Endodermal cell (in vitro differentiated cells): Measurements from ENCODE around the gene COL4A2. TPM values are rescaled to one million over a fixed set of nuclear protein-coding genes. Genes with fewer than 3 reads are reported as not detected.

ENCODE experiments used
- DNase-seq: peaks from one replicate; pipeline ENCODE4 v3.0.0-alpha.2; 2017
- H3K27ac ChIP-seq: 2 replicates; pipeline ENCODE4 v1.5.1; 2013; ENCODE audit warnings: mild to moderate bottlenecking, low read depth, low read length, moderate library complexity
- H3K27me3 ChIP-seq: 2 replicates; pipeline ENCODE4 v1.6.1; 2013; ENCODE audit warnings: mild to moderate bottlenecking, low read length, moderate library complexity; ENCODE audit not compliant: insufficient read depth, control insufficient read depth, poor library complexity, severe bottlenecking
- H3K36me3 ChIP-seq: 2 replicates; pipeline ENCODE4 v1.7.0; 2013; ENCODE audit warnings: mild to moderate bottlenecking, low read length, moderate library complexity; ENCODE audit not compliant: control insufficient read depth, insufficient read depth
- H3K4me1 ChIP-seq: one replicate; pipeline ENCODE4 v1.7.0; 2013; ENCODE audit warnings: low read length; ENCODE audit not compliant: control insufficient read depth, insufficient read depth
- H3K4me3 ChIP-seq: 2 replicates; pipeline ENCODE4 v1.5.1; 2013; ENCODE audit warnings: mild to moderate bottlenecking, low read length, moderate library complexity
- H3K9ac ChIP-seq: 2 replicates; pipeline ENCODE4 v1.6.1; 2013; ENCODE audit warnings: mild to moderate bottlenecking, low read length, moderate library complexity; ENCODE audit not compliant: poor library complexity, severe bottlenecking; ENCODE audit errors: extremely low read depth
- H3K9me3 ChIP-seq: 2 replicates; pipeline ENCODE4 v1.6.1; 2013; ENCODE audit warnings: mild to moderate bottlenecking, low read length, moderate library complexity; ENCODE audit not compliant: control insufficient read depth
- H3K27ac Mint-ChIP-seq: 2 replicates; pipeline ENCODE4 v1.8.0; 2020; ENCODE audit warnings: mixed read lengths
- H3K27me3 Mint-ChIP-seq: 2 replicates; pipeline ENCODE4 v1.8.0; 2021; ENCODE audit warnings: mild to moderate bottlenecking, mixed read lengths; ENCODE audit not compliant: insufficient read depth
- H3K36me3 Mint-ChIP-seq: 2 replicates; pipeline ENCODE4 v1.8.0; 2020; ENCODE audit warnings: low read depth, mixed read lengths
- H3K4me1 Mint-ChIP-seq: 2 replicates; pipeline ENCODE4 v1.8.0; 2020; ENCODE audit warnings: mixed read lengths
- H3K4me3 Mint-ChIP-seq: 2 replicates; pipeline ENCODE4 v1.8.0; 2020; ENCODE audit warnings: mild to moderate bottlenecking, moderate library complexity, mixed read lengths
- H3K9me3 Mint-ChIP-seq: 2 replicates; pipeline ENCODE4 v1.8.0; 2020; ENCODE audit warnings: mild to moderate bottlenecking, mixed read lengths
- CTCF ChIP-seq: fragments of 200-600 bp; sonication (generic); conservative IDR thresholded peaks from 2 replicates; pipeline ENCODE4 v1.5.0; 2021; ENCODE audit warnings: antibody characterized with exemption, mild to moderate bottlenecking
- WGBS, 2 experiments: methylation state at CpG; one replicate each; pipeline versions ENCODE4 v1.1.5 to v1.1.7; 2013; ENCODE audit warnings: missing lambda C conversion rate in 2 of 2, mixed read lengths in 1 of 2; ENCODE audit not compliant: insufficient coverage in 1 of 2, insufficient read length in 1 of 2; 5-methylcytosine and 5-hydroxymethylcytosine counted together
- total RNA-seq, 2 donors: library from RNA; stranded (reverse); fragmentation: NEBNext Ultra II Directional in 1 of 2; extraction: Animal tissue kit (Norgen Biotek cat#: 25700) in 1 of 2; gene quantifications; 2 replicates in 1 of 2; 3 replicates in 1 of 2; pipeline ENCODE4 v1.2.1, GENCODE V29; 2021

The COL4A2 gene
- total RNA-seq, 2 donors from 2014 or later = 388 to 398 TPM

- no peak for TF ChIP-seq CTCF
- no peak overlapping the region for H3K9ac ChIP-seq
- Mint-ChIP-seq H3K36me3 (peaks cover 63% of the 10 kb centered on the region), H3K4me3 (no peak overlapping the region), H3K27me3 (no peaks in the 10 kb centered on the region), H3K9me3 (no peaks in the 10 kb centered on the region), H3K27ac (no peak overlapping the region), H3K4me1 (peaks cover 7% of the 10 kb centered on the region)
- H3K9me3 ChIP-seq = no peaks in the 10 kb centered on the region
- no peak overlapping the region for H3K27ac ChIP-seq
- H3K4me3 ChIP-seq = no peak overlapping the region
- DNase-seq = no peak
- no peaks in the 10 kb centered on the region for H3K4me1 ChIP-seq
- WGBS, 2 experiments = 96 to 100% methylated on average over 2 of the region's 3 CpGs
- H3K27me3 ChIP-seq = no peaks in the 10 kb centered on the region
- peaks cover 82% of the 10 kb centered on the region for H3K36me3 ChIP-seq
Measured at GRCh38 chr13:110366733-110367132, 59.6 kb downstream of the COL4A2 start.

- Mint-ChIP-seq H3K4me3 (no peak overlapping the region), H3K4me1 (peaks cover 9% of the 10 kb centered on the region), H3K27me3 (no peaks in the 10 kb centered on the region), H3K36me3 (peaks cover 54% of the 10 kb centered on the region), H3K9me3 (no peaks in the 10 kb centered on the region), H3K27ac (no peak overlapping the region)
- no peaks in the 10 kb centered on the region for H3K27me3 ChIP-seq
- no peaks in the 10 kb centered on the region for H3K9me3 ChIP-seq
- no peak for TF ChIP-seq CTCF
- DNase-seq = no peak
- H3K4me1 ChIP-seq = no peaks in the 10 kb centered on the region
- H3K36me3 ChIP-seq = peaks cover 73% of the 10 kb centered on the region
- no peak overlapping the region for H3K27ac ChIP-seq
- H3K9ac ChIP-seq = no peak overlapping the region
- H3K4me3 ChIP-seq = no peak overlapping the region
- 88 to 91% methylated on average over 2 to 4 of the region's 4 CpGs for WGBS, 2 experiments
Measured at GRCh38 chr13:110367620-110368019, 60.5 kb downstream of the COL4A2 start.

GRCh38 chr13:110368408-110368807 is 61.3 kb downstream of the COL4A2 start:
- no peaks in the 10 kb centered on the region for H3K9me3 Mint-ChIP-seq
- no peak for DNase-seq
- H3K4me1 ChIP-seq = no peaks in the 10 kb centered on the region
- no peak overlapping the region for H3K27ac ChIP-seq
- no peaks in the 10 kb centered on the region for H3K27me3 ChIP-seq
- H3K9ac ChIP-seq = no peak overlapping the region
- peaks cover 9% of the 10 kb centered on the region for H3K4me1 Mint-ChIP-seq
- H3K9me3 ChIP-seq = no peaks in the 10 kb centered on the region
- peaks cover 65% of the 10 kb centered on the region for H3K36me3 ChIP-seq
- peaks cover 47% of the 10 kb centered on the region for H3K36me3 Mint-ChIP-seq
- 94 to 100% methylated on average over 2 of the region's 2 CpGs for WGBS, 2 experiments
- H3K27ac Mint-ChIP-seq = no peak overlapping the region
- no peak for TF ChIP-seq CTCF
- no peaks in the 10 kb centered on the region for H3K27me3 Mint-ChIP-seq
- H3K4me3 Mint-ChIP-seq = no peak overlapping the region
- no peak overlapping the region for H3K4me3 ChIP-seq
